Astrocyte (in vitro differentiated cells and primary cell): ENCODE data around the gene TSPEAR.

Experiments used
- EZH2 ChIP-seq: IDR thresholded peaks from 2 replicates; pipeline ENCODE4 v1.6.1; 2012; ENCODE audit warnings: mild to moderate bottlenecking, low read length, inconsistent platforms; ENCODE audit not compliant: insufficient read depth
- TF ChIP-seq, protein P1 (sequence below): IDR thresholded peaks from 2 replicates; pipeline ENCODE4 v1.5.1; 2011; ENCODE audit warnings: low read depth, mild to moderate bottlenecking, inconsistent platforms, low read length, moderate library complexity; ENCODE audit not compliant: insufficient read depth

GRCh38 chr21:44482581-44483287 lies 228.6 kb downstream of the TSPEAR start:
- TF ChIP-seq, protein P1, sequence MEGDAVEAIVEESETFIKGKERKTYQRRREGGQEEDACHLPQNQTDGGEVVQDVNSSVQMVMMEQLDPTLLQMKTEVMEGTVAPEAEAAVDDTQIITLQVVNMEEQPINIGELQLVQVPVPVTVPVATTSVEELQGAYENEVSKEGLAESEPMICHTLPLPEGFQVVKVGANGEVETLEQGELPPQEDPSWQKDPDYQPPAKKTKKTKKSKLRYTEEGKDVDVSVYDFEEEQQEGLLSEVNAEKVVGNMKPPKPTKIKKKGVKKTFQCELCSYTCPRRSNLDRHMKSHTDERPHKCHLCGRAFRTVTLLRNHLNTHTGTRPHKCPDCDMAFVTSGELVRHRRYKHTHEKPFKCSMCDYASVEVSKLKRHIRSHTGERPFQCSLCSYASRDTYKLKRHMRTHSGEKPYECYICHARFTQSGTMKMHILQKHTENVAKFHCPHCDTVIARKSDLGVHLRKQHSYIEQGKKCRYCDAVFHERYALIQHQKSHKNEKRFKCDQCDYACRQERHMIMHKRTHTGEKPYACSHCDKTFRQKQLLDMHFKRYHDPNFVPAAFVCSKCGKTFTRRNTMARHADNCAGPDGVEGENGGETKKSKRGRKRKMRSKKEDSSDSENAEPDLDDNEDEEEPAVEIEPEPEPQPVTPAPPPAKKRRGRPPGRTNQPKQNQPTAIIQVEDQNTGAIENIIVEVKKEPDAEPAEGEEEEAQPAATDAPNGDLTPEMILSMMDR, result no peak
- no peak for TF ChIP-seq EZH2
